A549 (cell line): ENCODE data around the gene ZBTB14.

Experiments
- CHD4 ChIP-seq: fragments of 200-600 bp; sonication (generic); IDR thresholded peaks from 2 replicates; pipeline ENCODE4 v1.6.1; 2016; ENCODE audit warnings: antibody characterized with exemption, mild to moderate bottlenecking, borderline replicate concordance
- TF ChIP-seq, protein P1 (sequence below): fragments of 250-450 bp; sonication (Bioruptor Pico); IDR thresholded peaks from 2 replicates; pipeline ENCODE4 v1.5.0; 2021; ENCODE audit warnings: mild to moderate bottlenecking, moderate library complexity, borderline replicate concordance

DNA sequence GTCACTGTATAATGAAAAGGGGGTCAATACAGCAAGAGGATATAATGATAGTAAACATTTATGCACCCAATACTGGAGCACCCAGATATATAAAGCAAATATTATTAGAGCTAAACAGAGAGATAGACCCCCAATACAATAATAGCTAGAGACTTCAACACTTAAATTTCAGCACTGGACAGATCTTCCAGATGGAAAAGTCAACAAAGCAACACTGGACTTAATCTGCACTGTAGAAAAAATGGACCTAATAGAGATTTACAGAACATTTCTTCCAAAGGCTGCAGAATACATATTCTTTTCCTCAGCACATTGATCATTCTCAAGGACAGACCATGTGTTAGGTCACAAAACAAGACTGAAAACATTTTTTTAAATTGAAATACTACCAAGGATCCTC lies 26.7 kb downstream of the ZBTB14 start:
- TF ChIP-seq, protein P1, sequence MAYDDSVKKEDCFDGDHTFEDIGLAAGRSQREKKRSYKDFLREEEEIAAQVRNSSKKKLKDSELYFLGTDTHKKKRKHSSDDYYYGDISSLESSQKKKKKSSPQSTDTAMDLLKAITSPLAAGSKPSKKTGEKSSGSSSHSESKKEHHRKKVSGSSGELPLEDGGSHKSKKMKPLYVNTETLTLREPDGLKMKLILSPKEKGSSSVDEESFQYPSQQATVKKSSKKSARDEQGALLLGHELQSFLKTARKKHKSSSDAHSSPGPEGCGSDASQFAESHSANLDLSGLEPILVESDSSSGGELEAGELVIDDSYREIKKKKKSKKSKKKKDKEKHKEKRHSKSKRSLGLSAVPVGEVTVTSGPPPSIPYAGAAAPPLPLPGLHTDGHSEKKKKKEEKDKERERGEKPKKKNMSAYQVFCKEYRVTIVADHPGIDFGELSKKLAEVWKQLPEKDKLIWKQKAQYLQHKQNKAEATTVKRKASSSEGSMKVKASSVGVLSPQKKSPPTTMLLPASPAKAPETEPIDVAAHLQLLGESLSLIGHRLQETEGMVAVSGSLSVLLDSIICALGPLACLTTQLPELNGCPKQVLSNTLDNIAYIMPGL (CRISPR knock-in tag) = no peak
- no peak for TF ChIP-seq CHD4
